Measurements from ENCODE around the gene NMNAT2. TPM values are rescaled to one million over a fixed set of nuclear protein-coding genes. Genes with fewer than 3 reads are reported as not detected.

The NMNAT2 gene
- total and polyA plus RNA-seq, 2 donors (not counting 3 experiments of a cell fraction or from before 2014, with no cell fraction given): 0.28 to 0.38 TPM

DNA sequence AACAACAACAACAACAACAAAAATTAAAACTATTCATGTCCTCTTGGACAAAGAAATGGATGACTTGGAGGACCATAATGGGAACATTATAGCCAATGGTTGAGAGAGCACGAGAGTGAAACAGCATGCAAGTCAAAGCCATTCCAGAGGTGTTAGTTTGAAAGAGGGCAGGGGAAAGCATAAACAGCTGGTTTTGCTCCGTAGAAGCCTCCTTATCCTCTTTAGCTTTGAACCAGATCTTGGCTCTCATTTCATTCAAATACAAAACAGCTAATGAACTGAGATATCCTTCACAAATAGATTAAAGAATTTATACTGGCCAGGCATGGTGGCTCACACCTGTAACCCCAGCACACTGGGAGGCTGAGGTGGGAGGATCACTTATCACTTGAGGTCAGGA lies 45.4 kb upstream of the NMNAT2 start:
- no peak overlapping the region for H3K9ac ChIP-seq (replicated peaks; ENCODE audit: extremely low read depth, insufficient read depth, low read length)
- DNase-seq (ENCODE audit: low read depth, low spot score): no peak
- no peak overlapping the region for H2AFZ ChIP-seq (ENCODE audit: low read depth, low read length)
- BruUV-seq (replicated peaks): no TSS peak
- H3K4me2 ChIP-seq (ENCODE audit: insufficient read depth, low read length): no peak overlapping the region
- dilution Hi-C loops (cut with MboI; ENCODE audit: extremely low pct_ligation_motif_present, low sequenced_read_pairs) (no loop called here), intact Hi-C loops (cut with micrococcal nuclease) (no loop called here)
- no peaks in the 10 kb centered on the region for H3K4me1 ChIP-seq (ENCODE audit: control insufficient read depth, extremely low read depth, insufficient read depth, low read length)
- ChIA-PET CTCF (no interaction called here), POLR2A (no interaction called here)
- no peaks in the 10 kb centered on the region for H3K36me3 ChIP-seq (ENCODE audit: control insufficient read depth in 2 of 2, extremely low read depth in 1 of 2, insufficient read depth in 2 of 2, low read length in 2 of 2)
- no peaks in the 10 kb centered on the region for H3K79me2 ChIP-seq (ENCODE audit: control insufficient read depth, insufficient read depth, low read length)
- no peaks in the 10 kb centered on the region for H3K9me1 ChIP-seq (replicated peaks; ENCODE audit: control insufficient read depth, extremely low read depth, insufficient read depth, low read length)
- no peaks in the 10 kb centered on the region for H3K27me3 ChIP-seq (ENCODE audit: control insufficient read depth in 2 of 2, insufficient read depth in 2 of 2, low read length in 2 of 2)
- FAIRE-seq: no peak
- no peaks in the 10 kb centered on the region for H4K20me1 ChIP-seq (replicated peaks; ENCODE audit: control insufficient read depth, extremely low read depth, insufficient read depth, low read length)
- no peak overlapping the region for H3K4me3 ChIP-seq (replicated peaks in 1 of 3; ENCODE audit: insufficient read depth in 1 of 3, low read depth in 1 of 3, low read length in 3 of 3)
- no peaks in the 10 kb centered on the region for H3K9me3 ChIP-seq (replicated peaks; ENCODE audit: control insufficient read depth, insufficient read depth, low read length)
- H3K27ac ChIP-seq (ENCODE audit: insufficient read depth, low read depth, low read length): no peak overlapping the region
- TF ChIP-seq JUN (IDR thresholded peaks at IDR 0.05; ENCODE audit: borderline replicate concordance, insufficient read depth, insufficient read length, low read depth) (no peak), POLR2AphosphoS5 (IDR thresholded peaks at IDR 0.05; ENCODE audit: insufficient read depth, low read depth, low read length) (no peak), POLR2A (IDR thresholded peaks at IDR 0.05; ENCODE audit: low read depth, low read length) (no peak), GATA2 (IDR thresholded peaks at IDR 0.05; ENCODE audit: insufficient read depth, insufficient read length, low read depth, low read length) (no peak), FOS (IDR thresholded peaks at IDR 0.05; ENCODE audit: borderline replicate concordance, insufficient read depth, low read length) (no peak), EZH2 (IDR thresholded peaks at IDR 0.05; ENCODE audit: borderline replicate concordance, low read depth, low read length, severe bottlenecking) (no peak), MYC (IDR thresholded peaks at IDR 0.05; ENCODE audit: low read depth, low read length) (no peak)
- TF ChIP-seq, protein P1, sequence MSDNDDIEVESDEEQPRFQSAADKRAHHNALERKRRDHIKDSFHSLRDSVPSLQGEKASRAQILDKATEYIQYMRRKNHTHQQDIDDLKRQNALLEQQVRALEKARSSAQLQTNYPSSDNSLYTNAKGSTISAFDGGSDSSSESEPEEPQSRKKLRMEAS (IDR thresholded peaks at IDR 0.05; ENCODE audit: insufficient read depth, insufficient read length): no peak
- TF ChIP-seq, protein P2, sequence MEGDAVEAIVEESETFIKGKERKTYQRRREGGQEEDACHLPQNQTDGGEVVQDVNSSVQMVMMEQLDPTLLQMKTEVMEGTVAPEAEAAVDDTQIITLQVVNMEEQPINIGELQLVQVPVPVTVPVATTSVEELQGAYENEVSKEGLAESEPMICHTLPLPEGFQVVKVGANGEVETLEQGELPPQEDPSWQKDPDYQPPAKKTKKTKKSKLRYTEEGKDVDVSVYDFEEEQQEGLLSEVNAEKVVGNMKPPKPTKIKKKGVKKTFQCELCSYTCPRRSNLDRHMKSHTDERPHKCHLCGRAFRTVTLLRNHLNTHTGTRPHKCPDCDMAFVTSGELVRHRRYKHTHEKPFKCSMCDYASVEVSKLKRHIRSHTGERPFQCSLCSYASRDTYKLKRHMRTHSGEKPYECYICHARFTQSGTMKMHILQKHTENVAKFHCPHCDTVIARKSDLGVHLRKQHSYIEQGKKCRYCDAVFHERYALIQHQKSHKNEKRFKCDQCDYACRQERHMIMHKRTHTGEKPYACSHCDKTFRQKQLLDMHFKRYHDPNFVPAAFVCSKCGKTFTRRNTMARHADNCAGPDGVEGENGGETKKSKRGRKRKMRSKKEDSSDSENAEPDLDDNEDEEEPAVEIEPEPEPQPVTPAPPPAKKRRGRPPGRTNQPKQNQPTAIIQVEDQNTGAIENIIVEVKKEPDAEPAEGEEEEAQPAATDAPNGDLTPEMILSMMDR (IDR thresholded peaks at IDR 0.05; ENCODE audit: extremely low read depth in 1 of 2, insufficient read depth in 1 of 2, low read depth in 1 of 2, low read length in 2 of 2): no peak
